Lower leg skin (tissue), 3 donors: ENCODE data around the gene RAPGEF3.

Experiments used
- CTCF ChIP-seq, 3 donors: fragments of 450-650 bp; IDR thresholded peaks; one replicate each; pipeline ENCODE4 v1.5.1; 2016; ENCODE audit warnings: antibody characterized with exemption in 3 of 3, mild to moderate bottlenecking in 3 of 3, moderate library complexity in 2 of 3
- POLR2A ChIP-seq, 2 donors: fragments of 450-650 bp; IDR thresholded peaks; one replicate each; pipeline ENCODE4 v1.6.1; 2016 to 2017; ENCODE audit warnings: antibody characterized with exemption in 2 of 2, mild to moderate bottlenecking in 1 of 2, moderate library complexity in 1 of 2

GRCh38 chr12:47789141-47789540, 30.5 kb upstream of the RAPGEF3 start:
- TF ChIP-seq POLR2A (IDR thresholded peaks at IDR 0.05) (no peak), CTCF (IDR thresholded peaks at IDR 0.05) (no peak)
